ENCODE results near the gene STAMBP. TPM values are rescaled to one million over a fixed set of nuclear protein-coding genes. Genes with fewer than 3 reads are reported as not detected.
"Not testable (repeated sequence)": the region's sequence is repeated elsewhere in the genome, so short reads cannot be mapped to it uniquely, and the experiment has no call there.

STAMBP gene
- total and polyA plus RNA-seq, 2 of the 13 experiments (the other 11 are each of a cell fraction or from before 2014, with no cell fraction given) = 49.6 to 53.2 TPM

DNA sequence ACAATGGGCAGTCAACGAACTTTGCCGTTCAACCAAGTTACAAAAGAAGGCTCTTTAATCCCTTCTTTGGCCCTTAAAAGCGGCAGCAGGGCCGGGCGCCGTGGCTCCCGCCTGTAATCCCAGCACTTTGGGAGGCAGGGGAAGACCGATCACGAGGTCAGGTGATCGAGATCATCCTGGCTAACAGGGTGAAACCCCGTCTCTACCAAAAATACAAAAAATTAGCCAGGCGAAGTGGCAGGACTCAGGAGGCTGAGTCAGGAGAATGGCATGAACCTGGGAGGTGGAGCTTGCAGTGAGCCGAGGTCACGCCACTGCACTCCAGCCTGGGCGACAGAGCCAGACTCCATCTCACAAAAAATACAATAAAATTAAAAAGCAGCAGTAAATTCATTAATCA lies 45.4 kb upstream of the STAMBP start:
- WGBS (ENCODE audit: low lambda C conversion rate) = 1% methylated on average over 15 of the region's 15 CpGs
- Histone ChIP-seq H2AFZ (ENCODE audit: low read length) (peak overlapping the region; percentile 84), H3K9ac (ENCODE audit: insufficient read depth, low read depth, low read length) (peak overlapping the region; percentile 59), H3K4me1 (ENCODE audit: insufficient read depth, low read length) (peaks cover 15% of the 10 kb centered on the region), H3K79me2 (ENCODE audit: insufficient read depth, low read length) (peaks cover 14% of the 10 kb centered on the region), H3K4me3 (replicated peaks in 1 of 3; ENCODE audit: insufficient read depth in 1 of 3, low read depth in 2 of 3, low read length in 3 of 3) (peak overlapping the region; percentile 52 to 67 (median 58)), H3K4me2 (ENCODE audit: low read depth, low read length) (peak overlapping the region; percentile 91)
- H4K20me1 ChIP-seq (ENCODE audit: insufficient read depth, low read length); H3K36me3 ChIP-seq (replicated peaks in 1 of 2; ENCODE audit: control insufficient read depth in 1 of 2, insufficient read depth in 2 of 2, low read length in 2 of 2); H3K9me3 ChIP-seq (ENCODE audit: low read length); CTCF ChIA-PET (ENCODE audit: low intra/inter-chr PET ratio, low total read pairs); intact Hi-C loops (cut with micrococcal nuclease; ENCODE audit: unreplicated experiment); FAIRE-seq; in situ Hi-C loops (cut with HindIII; ENCODE audit: extremely low pct_ligation_motif_present, low pct_unique_long_range_greater_than_20kb); H3K27ac ChIP-seq (ENCODE audit: extremely low read length, insufficient read depth, low read length); H3K27me3 ChIP-seq (ENCODE audit: control insufficient read depth in 1 of 2, insufficient read depth in 2 of 2, low read length in 2 of 2); BruUV-seq (replicated peaks): not testable (repeated sequence)
- ATAC-seq (peak; percentile 35), DNase-seq (ENCODE audit: low spot score) (peak; percentile 41)
- POLR2A ChIA-PET = interaction anchor here (0.7 kb wide), 1 partner anchor 45 kb away, joined by 4 read pairs; the partner anchor contains the start of gene STAMBP
- TF ChIP-seq TEAD3 (CRISPR knock-in tag; optimal IDR thresholded peaks at IDR 0.05; ENCODE audit: borderline replicate concordance) = peak; percentile 69
- TF ChIP-seq, protein P1, sequence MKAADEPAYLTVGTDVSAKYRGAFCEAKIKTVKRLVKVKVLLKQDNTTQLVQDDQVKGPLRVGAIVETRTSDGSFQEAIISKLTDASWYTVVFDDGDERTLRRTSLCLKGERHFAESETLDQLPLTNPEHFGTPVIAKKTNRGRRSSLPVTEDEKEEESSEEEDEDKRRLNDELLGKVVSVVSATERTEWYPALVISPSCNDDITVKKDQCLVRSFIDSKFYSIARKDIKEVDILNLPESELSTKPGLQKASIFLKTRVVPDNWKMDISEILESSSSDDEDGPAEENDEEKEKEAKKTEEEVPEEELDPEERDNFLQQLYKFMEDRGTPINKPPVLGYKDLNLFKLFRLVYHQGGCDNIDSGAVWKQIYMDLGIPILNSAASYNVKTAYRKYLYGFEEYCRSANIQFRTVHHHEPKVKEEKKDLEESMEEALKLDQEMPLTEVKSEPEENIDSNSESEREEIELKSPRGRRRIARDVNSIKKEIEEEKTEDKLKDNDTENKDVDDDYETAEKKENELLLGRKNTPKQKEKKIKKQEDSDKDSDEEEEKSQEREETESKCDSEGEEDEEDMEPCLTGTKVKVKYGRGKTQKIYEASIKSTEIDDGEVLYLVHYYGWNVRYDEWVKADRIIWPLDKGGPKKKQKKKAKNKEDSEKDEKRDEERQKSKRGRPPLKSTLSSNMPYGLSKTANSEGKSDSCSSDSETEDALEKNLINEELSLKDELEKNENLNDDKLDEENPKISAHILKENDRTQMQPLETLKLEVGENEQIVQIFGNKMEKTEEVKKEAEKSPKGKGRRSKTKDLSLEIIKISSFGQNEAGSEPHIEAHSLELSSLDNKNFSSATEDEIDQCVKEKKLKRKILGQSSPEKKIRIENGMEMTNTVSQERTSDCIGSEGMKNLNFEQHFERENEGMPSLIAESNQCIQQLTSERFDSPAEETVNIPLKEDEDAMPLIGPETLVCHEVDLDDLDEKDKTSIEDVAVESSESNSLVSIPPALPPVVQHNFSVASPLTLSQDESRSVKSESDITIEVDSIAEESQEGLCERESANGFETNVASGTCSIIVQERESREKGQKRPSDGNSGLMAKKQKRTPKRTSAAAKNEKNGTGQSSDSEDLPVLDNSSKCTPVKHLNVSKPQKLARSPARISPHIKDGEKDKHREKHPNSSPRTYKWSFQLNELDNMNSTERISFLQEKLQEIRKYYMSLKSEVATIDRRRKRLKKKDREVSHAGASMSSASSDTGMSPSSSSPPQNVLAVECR (CRISPR knock-in tag; IDR thresholded peaks at IDR 0.05; ENCODE audit: borderline replicate concordance) = peak; percentile 35; the same call in 1 of the 2 replicates
- TF ChIP-seq, protein P2, sequence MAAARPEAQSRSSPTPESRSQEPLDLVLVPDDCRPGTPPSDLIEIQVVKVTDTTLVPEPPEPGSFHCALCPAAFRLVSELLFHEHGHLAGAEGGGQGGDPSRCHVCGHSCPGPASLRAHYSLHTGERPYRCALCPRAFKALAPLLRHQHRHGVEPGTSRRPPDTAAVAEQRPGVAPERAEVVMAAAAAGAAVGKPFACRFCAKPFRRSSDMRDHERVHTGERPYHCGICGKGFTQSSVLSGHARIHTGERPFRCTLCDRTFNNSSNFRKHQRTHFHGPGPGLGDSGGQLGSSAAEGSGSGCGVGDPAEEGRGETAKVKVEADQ (CRISPR knock-in tag; IDR thresholded peaks at IDR 0.05; ENCODE audit: borderline replicate concordance) = 0 out of 2 replicates have a peak, but pooled peaks have one; percentile 20
- TF ChIP-seq, protein P3, sequence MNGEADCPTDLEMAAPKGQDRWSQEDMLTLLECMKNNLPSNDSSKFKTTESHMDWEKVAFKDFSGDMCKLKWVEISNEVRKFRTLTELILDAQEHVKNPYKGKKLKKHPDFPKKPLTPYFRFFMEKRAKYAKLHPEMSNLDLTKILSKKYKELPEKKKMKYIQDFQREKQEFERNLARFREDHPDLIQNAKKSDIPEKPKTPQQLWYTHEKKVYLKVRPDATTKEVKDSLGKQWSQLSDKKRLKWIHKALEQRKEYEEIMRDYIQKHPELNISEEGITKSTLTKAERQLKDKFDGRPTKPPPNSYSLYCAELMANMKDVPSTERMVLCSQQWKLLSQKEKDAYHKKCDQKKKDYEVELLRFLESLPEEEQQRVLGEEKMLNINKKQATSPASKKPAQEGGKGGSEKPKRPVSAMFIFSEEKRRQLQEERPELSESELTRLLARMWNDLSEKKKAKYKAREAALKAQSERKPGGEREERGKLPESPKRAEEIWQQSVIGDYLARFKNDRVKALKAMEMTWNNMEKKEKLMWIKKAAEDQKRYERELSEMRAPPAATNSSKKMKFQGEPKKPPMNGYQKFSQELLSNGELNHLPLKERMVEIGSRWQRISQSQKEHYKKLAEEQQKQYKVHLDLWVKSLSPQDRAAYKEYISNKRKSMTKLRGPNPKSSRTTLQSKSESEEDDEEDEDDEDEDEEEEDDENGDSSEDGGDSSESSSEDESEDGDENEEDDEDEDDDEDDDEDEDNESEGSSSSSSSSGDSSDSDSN (CRISPR knock-in tag; IDR thresholded peaks at IDR 0.05) = 0 out of 2 replicates have a peak, but pooled peaks have one; percentile 18
- TF ChIP-seq FOSL2 (CRISPR knock-in tag; IDR thresholded peaks at IDR 0.05) = peak; percentile 96
- TF ChIP-seq, protein P4, sequence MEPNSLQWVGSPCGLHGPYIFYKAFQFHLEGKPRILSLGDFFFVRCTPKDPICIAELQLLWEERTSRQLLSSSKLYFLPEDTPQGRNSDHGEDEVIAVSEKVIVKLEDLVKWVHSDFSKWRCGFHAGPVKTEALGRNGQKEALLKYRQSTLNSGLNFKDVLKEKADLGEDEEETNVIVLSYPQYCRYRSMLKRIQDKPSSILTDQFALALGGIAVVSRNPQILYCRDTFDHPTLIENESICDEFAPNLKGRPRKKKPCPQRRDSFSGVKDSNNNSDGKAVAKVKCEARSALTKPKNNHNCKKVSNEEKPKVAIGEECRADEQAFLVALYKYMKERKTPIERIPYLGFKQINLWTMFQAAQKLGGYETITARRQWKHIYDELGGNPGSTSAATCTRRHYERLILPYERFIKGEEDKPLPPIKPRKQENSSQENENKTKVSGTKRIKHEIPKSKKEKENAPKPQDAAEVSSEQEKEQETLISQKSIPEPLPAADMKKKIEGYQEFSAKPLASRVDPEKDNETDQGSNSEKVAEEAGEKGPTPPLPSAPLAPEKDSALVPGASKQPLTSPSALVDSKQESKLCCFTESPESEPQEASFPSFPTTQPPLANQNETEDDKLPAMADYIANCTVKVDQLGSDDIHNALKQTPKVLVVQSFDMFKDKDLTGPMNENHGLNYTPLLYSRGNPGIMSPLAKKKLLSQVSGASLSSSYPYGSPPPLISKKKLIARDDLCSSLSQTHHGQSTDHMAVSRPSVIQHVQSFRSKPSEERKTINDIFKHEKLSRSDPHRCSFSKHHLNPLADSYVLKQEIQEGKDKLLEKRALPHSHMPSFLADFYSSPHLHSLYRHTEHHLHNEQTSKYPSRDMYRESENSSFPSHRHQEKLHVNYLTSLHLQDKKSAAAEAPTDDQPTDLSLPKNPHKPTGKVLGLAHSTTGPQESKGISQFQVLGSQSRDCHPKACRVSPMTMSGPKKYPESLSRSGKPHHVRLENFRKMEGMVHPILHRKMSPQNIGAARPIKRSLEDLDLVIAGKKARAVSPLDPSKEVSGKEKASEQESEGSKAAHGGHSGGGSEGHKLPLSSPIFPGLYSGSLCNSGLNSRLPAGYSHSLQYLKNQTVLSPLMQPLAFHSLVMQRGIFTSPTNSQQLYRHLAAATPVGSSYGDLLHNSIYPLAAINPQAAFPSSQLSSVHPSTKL (CRISPR knock-in tag; IDR thresholded peaks at IDR 0.05) = 0 out of 2 replicates have a peak, but pooled peaks have one; percentile 33
- TF ChIP-seq ZNF292 (CRISPR knock-in tag; IDR thresholded peaks at IDR 0.05; ENCODE audit: borderline replicate concordance, low read depth) = peak; percentile 57; the same call in 1 of the 2 replicates
- TF ChIP-seq SIN3A (IDR thresholded peaks at IDR 0.05; ENCODE audit: borderline replicate concordance, low read depth, low read length) = 0 out of 2 replicates have a peak, but pooled peaks have one; percentile 44
- TF ChIP-seq SP5 (CRISPR knock-in tag; IDR thresholded peaks at IDR 0.05; ENCODE audit: borderline replicate concordance, low read depth) = peak; percentile 46; the same call in 1 of the 2 replicates
- TF ChIP-seq ZNF3 (CRISPR knock-in tag; IDR thresholded peaks at IDR 0.05) = peak; percentile 51; the same call in 1 of the 2 replicates
- peak; percentile 81; the same call in 1 of the 2 replicates for TF ChIP-seq PITX1 (CRISPR knock-in tag; IDR thresholded peaks at IDR 0.05)
- 0 out of 2 replicates have a peak, but pooled peaks have one; percentile 15 for TF ChIP-seq HMG20A (CRISPR knock-in tag; IDR thresholded peaks at IDR 0.05; ENCODE audit: borderline replicate concordance)
- peak; percentile 25; the same call in 1 of the 2 replicates for TF ChIP-seq SAP130 (CRISPR knock-in tag; IDR thresholded peaks at IDR 0.05; ENCODE audit: low read depth)
